ENCODE data around the gene LRRC25. TPM values are rescaled to one million over a fixed set of nuclear protein-coding genes. Genes with fewer than 3 reads are reported as not detected.

The LRRC25 gene
- total RNA-seq, 1 experiment from 2014 or later = not detected

- no peak overlapping the region for H3K4me2 ChIP-seq (ENCODE audit: low read length)
- no peak overlapping the region for H3K9ac ChIP-seq (ENCODE audit: low read length)
- no peaks in the 10 kb centered on the region for H3F3A ChIP-seq (ENCODE audit: low read length, unreplicated experiment)
- H3K27me3 ChIP-seq (ENCODE audit: low read length) = no peaks in the 10 kb centered on the region
- ChIA-PET POLR2A (ENCODE audit: unreplicated experiment) (no interaction called here), CTCF (no interaction called here)
- peak; percentile 14 for ATAC-seq
- no TSS peak for BruUV-seq (replicated peaks)
- H3K79me2 ChIP-seq (ENCODE audit: low read length) = peaks cover 39% of the 10 kb centered on the region
- TF ChIP-seq CTCF (conservative IDR thresholded peaks at IDR 0.05; ENCODE audit: low read depth, low read length) = 0 out of 2 replicates have a peak, but pooled peaks have one; percentile 11
- no peak for TF ChIP-seq EZH2 (IDR thresholded peaks at IDR 0.05; ENCODE audit: low read length, unreplicated experiment)
- peaks cover 4% of the 10 kb centered on the region for H3K4me1 ChIP-seq (ENCODE audit: insufficient read depth, low read length)
- intact Hi-C loops (cut with micrococcal nuclease) = no loop called here
- no peak overlapping the region for H3K27ac ChIP-seq (ENCODE audit: low read length)
- no peaks in the 10 kb centered on the region for H3K36me3 ChIP-seq (ENCODE audit: low read depth, low read length)
- DNase-seq = no peak
- H3K4me3 ChIP-seq (ENCODE audit: low read length) = no peak overlapping the region
- no peaks in the 10 kb centered on the region for H3K9me3 ChIP-seq (ENCODE audit: low read length)
- H3K9me2 ChIP-seq (replicated peaks; ENCODE audit: low read length) = no peaks in the 10 kb centered on the region
- no peak overlapping the region for H2AFZ ChIP-seq (ENCODE audit: low read length)
- H4K20me1 ChIP-seq (ENCODE audit: low read length) = peaks cover 11% of the 10 kb centered on the region; the same call in 1 of the 2 replicates
Observed at GRCh38 chr19:18425515-18426415, 28.3 kb upstream of the LRRC25 start.

- no peak for TF ChIP-seq EZH2phosphoT487 (IDR thresholded peaks at IDR 0.05; ENCODE audit: borderline replicate concordance, low read length)
- no peak for TF ChIP-seq CTCF (conservative IDR thresholded peaks at IDR 0.05; ENCODE audit: low read depth, low read length)
- TF ChIP-seq EZH2 (IDR thresholded peaks at IDR 0.05; ENCODE audit: low read length, unreplicated experiment) = no peak
- Histone ChIP-seq H3K9ac (ENCODE audit: low read length) (no peak overlapping the region), H3K4me1 (ENCODE audit: insufficient read depth, low read length) (peaks cover 12% of the 10 kb centered on the region), H3F3A (ENCODE audit: low read length, unreplicated experiment) (no peaks in the 10 kb centered on the region), H3K79me2 (ENCODE audit: low read length) (peaks cover 47% of the 10 kb centered on the region), H3K27me3 (ENCODE audit: low read length) (no peaks in the 10 kb centered on the region), H3K9me2 (replicated peaks; ENCODE audit: low read length) (no peaks in the 10 kb centered on the region), H3K4me2 (ENCODE audit: low read length) (no peak overlapping the region), H2AFZ (ENCODE audit: low read length) (no peak overlapping the region), H3K27ac (ENCODE audit: low read length) (no peak overlapping the region), H4K20me1 (ENCODE audit: low read length) (peaks cover 11% of the 10 kb centered on the region; the same call in 1 of the 2 replicates), H3K36me3 (ENCODE audit: low read depth, low read length) (no peaks in the 10 kb centered on the region), H3K4me3 (ENCODE audit: low read length) (no peak overlapping the region), H3K9me3 (ENCODE audit: low read length) (no peaks in the 10 kb centered on the region)
- intact Hi-C loops (cut with micrococcal nuclease) = no loop called here
- BruUV-seq (replicated peaks) = no TSS peak
- ATAC-seq (no peak), DNase-seq (no peak)
- POLR2A ChIA-PET (ENCODE audit: unreplicated experiment) = no interaction called here
- CTCF ChIA-PET = no interaction called here
Observed at GRCh38 chr19:18424890-18425514, 27.6 kb upstream of the LRRC25 start.
